ENCODE results near the gene AHCYL2. TPM values are rescaled to one million over a fixed set of nuclear protein-coding genes. Genes with fewer than 3 reads are reported as not detected.

The AHCYL2 gene
- total and polyA plus RNA-seq, 2 experiments from 2014 or later, result 7.8 to 29.4 TPM

DNA sequence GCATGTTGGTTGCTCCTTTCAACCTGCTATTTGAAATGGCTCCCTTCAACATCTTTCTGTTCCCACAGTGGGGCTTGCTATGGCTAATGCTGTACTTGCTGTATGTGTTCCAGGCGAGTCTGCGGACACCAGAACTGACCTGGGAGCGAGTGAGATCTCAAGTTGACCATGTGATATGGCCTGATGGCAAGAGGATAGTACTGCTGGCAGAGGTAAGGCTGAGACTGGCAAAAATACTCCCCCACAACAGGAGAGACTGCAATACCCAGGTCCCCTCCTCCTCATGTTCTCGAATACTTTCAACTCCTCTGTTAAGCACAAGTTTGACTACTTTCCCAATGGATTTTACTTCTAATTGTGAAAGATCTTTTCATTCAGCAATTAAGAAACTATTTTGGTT, 197.9 kb downstream of the AHCYL2 start:
- Histone ChIP-seq H3K79me2 (replicated peaks; ENCODE audit: insufficient read depth) (no peaks in the 10 kb centered on the region), H3K4me3 (no peak overlapping the region), H2AFZ (no peak overlapping the region), H3K9me2 (ENCODE audit: insufficient read depth) (no peaks in the 10 kb centered on the region), H4K20me1 (replicated peaks; ENCODE audit: insufficient read depth) (no peaks in the 10 kb centered on the region), H3K4me2 (no peak overlapping the region), H3K27me3 (ENCODE audit: insufficient read depth) (no peaks in the 10 kb centered on the region), H3K36me3 (ENCODE audit: insufficient read depth) (peaks cover 7% of the 10 kb centered on the region), H3K27ac (ENCODE audit: low read depth) (no peak overlapping the region), H3K4me1 (ENCODE audit: insufficient read depth) (no peaks in the 10 kb centered on the region), H3F3A (replicated peaks; ENCODE audit: low read depth) (no peaks in the 10 kb centered on the region)
- Mint-ChIP-seq H3K4me3 (no peak overlapping the region), H3K36me3 (ENCODE audit: low read depth) (peaks cover 12% of the 10 kb centered on the region), H3K27ac (no peak overlapping the region), H3K4me1 (no peaks in the 10 kb centered on the region), H3K9me3 (no peaks in the 10 kb centered on the region), H3K27me3 (ENCODE audit: insufficient read depth, low read depth, poor library complexity) (no peaks in the 10 kb centered on the region)
- TF ChIP-seq JUNB (IDR thresholded peaks at IDR 0.05; ENCODE audit: unreplicated experiment), result no peak
- TF ChIP-seq EZH2phosphoT487 (IDR thresholded peaks at IDR 0.05; ENCODE audit: unreplicated experiment), result no peak
- no peak for TF ChIP-seq ZNF114 (CRISPR knock-in tag; IDR thresholded peaks at IDR 0.05)
- no peak for ATAC-seq
- DNase-seq (ENCODE audit: low spot score), result no peak

DNA sequence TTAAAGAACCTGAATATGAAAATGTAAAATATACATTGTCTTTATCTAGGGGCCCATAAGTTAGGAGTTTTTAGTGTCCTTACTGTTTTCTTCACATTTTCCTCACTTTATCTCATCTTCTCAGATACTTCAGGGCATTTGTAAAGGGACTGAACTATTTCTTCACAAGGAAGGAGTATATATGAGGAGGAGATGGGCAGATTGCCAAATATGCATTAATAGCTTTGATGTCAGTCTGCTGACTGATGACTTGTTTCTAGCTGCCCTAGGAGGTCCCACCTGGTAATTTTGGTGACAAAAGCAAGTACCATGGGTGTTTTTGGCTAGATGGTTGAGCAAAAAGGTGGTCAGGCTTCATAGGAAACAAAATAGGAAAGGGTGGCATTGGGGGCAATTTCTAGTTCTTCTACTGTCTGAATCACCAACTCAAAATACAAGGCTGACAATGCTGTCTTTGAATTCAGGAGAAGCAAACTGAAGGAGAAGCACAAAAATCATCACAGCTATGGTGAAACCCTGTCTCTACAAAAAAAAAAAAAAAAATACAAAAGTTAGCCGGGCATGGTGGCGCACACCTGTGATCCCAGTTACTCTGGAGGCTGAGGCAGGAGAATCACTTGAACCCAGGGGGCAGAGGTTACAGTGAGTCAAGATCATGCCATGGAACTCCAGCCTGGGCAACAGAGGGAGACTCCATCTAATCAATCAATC, 199.0 kb downstream of the AHCYL2 start:
- Histone ChIP-seq H3K9me2 (ENCODE audit: insufficient read depth) (no peaks in the 10 kb centered on the region), H3K27ac (ENCODE audit: low read depth) (no peak overlapping the region)
- no peak overlapping the region for H3K27ac Mint-ChIP-seq
- TF ChIP-seq POLR2AphosphoS5 (IDR thresholded peaks at IDR 0.05; ENCODE audit: low read depth) (no peak), ZNF114 (CRISPR knock-in tag; IDR thresholded peaks at IDR 0.05) (no peak)
- TF ChIP-seq, protein P1, sequence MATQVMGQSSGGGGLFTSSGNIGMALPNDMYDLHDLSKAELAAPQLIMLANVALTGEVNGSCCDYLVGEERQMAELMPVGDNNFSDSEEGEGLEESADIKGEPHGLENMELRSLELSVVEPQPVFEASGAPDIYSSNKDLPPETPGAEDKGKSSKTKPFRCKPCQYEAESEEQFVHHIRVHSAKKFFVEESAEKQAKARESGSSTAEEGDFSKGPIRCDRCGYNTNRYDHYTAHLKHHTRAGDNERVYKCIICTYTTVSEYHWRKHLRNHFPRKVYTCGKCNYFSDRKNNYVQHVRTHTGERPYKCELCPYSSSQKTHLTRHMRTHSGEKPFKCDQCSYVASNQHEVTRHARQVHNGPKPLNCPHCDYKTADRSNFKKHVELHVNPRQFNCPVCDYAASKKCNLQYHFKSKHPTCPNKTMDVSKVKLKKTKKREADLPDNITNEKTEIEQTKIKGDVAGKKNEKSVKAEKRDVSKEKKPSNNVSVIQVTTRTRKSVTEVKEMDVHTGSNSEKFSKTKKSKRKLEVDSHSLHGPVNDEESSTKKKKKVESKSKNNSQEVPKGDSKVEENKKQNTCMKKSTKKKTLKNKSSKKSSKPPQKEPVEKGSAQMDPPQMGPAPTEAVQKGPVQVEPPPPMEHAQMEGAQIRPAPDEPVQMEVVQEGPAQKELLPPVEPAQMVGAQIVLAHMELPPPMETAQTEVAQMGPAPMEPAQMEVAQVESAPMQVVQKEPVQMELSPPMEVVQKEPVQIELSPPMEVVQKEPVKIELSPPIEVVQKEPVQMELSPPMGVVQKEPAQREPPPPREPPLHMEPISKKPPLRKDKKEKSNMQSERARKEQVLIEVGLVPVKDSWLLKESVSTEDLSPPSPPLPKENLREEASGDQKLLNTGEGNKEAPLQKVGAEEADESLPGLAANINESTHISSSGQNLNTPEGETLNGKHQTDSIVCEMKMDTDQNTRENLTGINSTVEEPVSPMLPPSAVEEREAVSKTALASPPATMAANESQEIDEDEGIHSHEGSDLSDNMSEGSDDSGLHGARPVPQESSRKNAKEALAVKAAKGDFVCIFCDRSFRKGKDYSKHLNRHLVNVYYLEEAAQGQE (IDR thresholded peaks at IDR 0.05; ENCODE audit: unreplicated experiment), result no peak
- TF ChIP-seq, protein P2, sequence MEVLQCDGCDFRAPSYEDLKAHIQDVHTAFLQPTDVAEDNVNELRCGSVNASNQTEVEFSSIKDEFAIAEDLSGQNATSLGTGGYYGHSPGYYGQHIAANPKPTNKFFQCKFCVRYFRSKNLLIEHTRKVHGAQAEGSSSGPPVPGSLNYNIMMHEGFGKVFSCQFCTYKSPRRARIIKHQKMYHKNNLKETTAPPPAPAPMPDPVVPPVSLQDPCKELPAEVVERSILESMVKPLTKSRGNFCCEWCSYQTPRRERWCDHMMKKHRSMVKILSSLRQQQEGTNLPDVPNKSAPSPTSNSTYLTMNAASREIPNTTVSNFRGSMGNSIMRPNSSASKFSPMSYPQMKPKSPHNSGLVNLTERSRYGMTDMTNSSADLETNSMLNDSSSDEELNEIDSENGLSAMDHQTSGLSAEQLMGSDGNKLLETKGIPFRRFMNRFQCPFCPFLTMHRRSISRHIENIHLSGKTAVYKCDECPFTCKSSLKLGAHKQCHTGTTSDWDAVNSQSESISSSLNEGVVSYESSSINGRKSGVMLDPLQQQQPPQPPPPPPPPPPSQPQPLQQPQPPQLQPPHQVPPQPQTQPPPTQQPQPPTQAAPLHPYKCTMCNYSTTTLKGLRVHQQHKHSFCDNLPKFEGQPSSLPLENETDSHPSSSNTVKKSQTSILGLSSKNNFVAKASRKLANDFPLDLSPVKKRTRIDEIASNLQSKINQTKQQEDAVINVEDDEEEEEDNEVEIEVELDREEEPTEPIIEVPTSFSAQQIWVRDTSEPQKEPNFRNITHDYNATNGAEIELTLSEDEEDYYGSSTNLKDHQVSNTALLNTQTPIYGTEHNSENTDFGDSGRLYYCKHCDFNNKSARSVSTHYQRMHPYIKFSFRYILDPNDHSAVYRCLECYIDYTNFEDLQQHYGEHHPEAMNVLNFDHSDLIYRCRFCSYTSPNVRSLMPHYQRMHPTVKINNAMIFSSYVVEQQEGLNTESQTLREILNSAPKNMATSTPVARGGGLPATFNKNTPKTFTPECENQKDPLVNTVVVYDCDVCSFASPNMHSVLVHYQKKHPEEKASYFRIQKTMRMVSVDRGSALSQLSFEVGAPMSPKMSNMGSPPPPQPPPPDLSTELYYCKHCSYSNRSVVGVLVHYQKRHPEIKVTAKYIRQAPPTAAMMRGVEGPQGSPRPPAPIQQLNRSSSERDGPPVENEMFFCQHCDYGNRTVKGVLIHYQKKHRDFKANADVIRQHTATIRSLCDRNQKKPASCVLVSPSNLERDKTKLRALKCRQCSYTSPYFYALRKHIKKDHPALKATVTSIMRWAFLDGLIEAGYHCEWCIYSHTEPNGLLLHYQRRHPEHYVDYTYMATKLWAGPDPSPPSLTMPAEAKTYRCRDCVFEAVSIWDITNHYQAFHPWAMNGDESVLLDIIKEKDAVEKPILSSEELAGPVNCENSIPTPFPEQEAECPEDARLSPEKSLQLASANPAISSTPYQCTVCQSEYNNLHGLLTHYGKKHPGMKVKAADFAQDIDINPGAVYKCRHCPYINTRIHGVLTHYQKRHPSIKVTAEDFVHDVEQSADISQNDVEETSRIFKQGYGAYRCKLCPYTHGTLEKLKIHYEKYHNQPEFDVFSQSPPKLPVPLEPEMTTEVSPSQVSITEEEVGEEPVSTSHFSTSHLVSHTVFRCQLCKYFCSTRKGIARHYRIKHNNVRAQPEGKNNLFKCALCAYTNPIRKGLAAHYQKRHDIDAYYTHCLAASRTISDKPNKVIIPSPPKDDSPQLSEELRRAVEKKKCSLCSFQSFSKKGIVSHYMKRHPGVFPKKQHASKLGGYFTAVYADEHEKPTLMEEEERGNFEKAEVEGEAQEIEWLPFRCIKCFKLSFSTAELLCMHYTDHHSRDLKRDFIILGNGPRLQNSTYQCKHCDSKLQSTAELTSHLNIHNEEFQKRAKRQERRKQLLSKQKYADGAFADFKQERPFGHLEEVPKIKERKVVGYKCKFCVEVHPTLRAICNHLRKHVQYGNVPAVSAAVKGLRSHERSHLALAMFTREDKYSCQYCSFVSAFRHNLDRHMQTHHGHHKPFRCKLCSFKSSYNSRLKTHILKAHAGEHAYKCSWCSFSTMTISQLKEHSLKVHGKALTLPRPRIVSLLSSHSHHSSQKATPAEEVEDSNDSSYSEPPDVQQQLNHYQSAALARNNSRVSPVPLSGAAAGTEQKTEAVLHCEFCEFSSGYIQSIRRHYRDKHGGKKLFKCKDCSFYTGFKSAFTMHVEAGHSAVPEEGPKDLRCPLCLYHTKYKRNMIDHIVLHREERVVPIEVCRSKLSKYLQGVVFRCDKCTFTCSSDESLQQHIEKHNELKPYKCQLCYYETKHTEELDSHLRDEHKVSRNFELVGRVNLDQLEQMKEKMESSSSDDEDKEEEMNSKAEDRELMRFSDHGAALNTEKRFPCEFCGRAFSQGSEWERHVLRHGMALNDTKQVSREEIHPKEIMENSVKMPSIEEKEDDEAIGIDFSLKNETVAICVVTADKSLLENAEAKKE (CRISPR knock-in tag; IDR thresholded peaks at IDR 0.05), result no peak
- TF ChIP-seq, protein P3, sequence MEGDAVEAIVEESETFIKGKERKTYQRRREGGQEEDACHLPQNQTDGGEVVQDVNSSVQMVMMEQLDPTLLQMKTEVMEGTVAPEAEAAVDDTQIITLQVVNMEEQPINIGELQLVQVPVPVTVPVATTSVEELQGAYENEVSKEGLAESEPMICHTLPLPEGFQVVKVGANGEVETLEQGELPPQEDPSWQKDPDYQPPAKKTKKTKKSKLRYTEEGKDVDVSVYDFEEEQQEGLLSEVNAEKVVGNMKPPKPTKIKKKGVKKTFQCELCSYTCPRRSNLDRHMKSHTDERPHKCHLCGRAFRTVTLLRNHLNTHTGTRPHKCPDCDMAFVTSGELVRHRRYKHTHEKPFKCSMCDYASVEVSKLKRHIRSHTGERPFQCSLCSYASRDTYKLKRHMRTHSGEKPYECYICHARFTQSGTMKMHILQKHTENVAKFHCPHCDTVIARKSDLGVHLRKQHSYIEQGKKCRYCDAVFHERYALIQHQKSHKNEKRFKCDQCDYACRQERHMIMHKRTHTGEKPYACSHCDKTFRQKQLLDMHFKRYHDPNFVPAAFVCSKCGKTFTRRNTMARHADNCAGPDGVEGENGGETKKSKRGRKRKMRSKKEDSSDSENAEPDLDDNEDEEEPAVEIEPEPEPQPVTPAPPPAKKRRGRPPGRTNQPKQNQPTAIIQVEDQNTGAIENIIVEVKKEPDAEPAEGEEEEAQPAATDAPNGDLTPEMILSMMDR (conservative IDR thresholded peaks at IDR 0.05; ENCODE audit: low read depth in 2 of 2), result no peak
- TF ChIP-seq, protein P4, sequence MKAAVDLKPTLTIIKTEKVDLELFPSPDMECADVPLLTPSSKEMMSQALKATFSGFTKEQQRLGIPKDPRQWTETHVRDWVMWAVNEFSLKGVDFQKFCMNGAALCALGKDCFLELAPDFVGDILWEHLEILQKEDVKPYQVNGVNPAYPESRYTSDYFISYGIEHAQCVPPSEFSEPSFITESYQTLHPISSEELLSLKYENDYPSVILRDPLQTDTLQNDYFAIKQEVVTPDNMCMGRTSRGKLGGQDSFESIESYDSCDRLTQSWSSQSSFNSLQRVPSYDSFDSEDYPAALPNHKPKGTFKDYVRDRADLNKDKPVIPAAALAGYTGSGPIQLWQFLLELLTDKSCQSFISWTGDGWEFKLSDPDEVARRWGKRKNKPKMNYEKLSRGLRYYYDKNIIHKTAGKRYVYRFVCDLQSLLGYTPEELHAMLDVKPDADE (IDR thresholded peaks at IDR 0.05), result no peak

More for the DNA sequence above, 199.0 kb downstream of the AHCYL2 start:
- no peaks in the 10 kb centered on the region for H3K79me2 ChIP-seq (replicated peaks; ENCODE audit: insufficient read depth)
- no peak for ATAC-seq
- no peak for DNase-seq (ENCODE audit: low spot score)
- Mint-ChIP-seq H3K4me1 (no peaks in the 10 kb centered on the region), H3K36me3 (ENCODE audit: low read depth) (peaks cover 12% of the 10 kb centered on the region), H3K4me3 (no peak overlapping the region), H3K27me3 (ENCODE audit: insufficient read depth, low read depth, poor library complexity) (no peaks in the 10 kb centered on the region), H3K9me3 (no peaks in the 10 kb centered on the region)
- no peak overlapping the region for H3K4me3 ChIP-seq
- no peaks in the 10 kb centered on the region for H3K4me1 ChIP-seq (ENCODE audit: insufficient read depth)
- no peak overlapping the region for H3K4me2 ChIP-seq
- H4K20me1 ChIP-seq (replicated peaks; ENCODE audit: insufficient read depth), result no peaks in the 10 kb centered on the region
- H3K27me3 ChIP-seq (ENCODE audit: insufficient read depth), result no peaks in the 10 kb centered on the region
- no peak overlapping the region for H2AFZ ChIP-seq
- H3K36me3 ChIP-seq (ENCODE audit: insufficient read depth), result peaks cover 7% of the 10 kb centered on the region
- H3F3A ChIP-seq (replicated peaks; ENCODE audit: low read depth), result no peaks in the 10 kb centered on the region

All from GM23338 (cell line).